MG63 (cell line): ENCODE data around the gene KRT74. TPM values are rescaled to one million over a fixed set of nuclear protein-coding genes. Genes with fewer than 3 reads are reported as not detected.

ENCODE experiments used
- DNase-seq: peaks from one replicate; pipeline ENCODE4 v3.0.0-alpha.2; 2020
- H3K27me3 ChIP-seq: fragments of 250-450 bp; sonication (Bioruptor Pico); 2 replicates; pipeline ENCODE4 v1.5.1; 2020; ENCODE audit warnings: mild to moderate bottlenecking, moderate library complexity
- H3K36me3 ChIP-seq: fragments of 250-450 bp; sonication (Bioruptor Pico); 2 replicates; pipeline ENCODE4 v1.5.1; 2020; ENCODE audit warnings: mild to moderate bottlenecking, moderate library complexity
- H3K4me3 ChIP-seq: fragments of 250-450 bp; sonication (Bioruptor Pico); 2 replicates; pipeline ENCODE4 v1.5.1; 2020; ENCODE audit warnings: mild to moderate bottlenecking, moderate library complexity
- H3K9me3 ChIP-seq: fragments of 250-450 bp; sonication (Bioruptor Pico); 2 replicates; pipeline ENCODE4 v1.5.1; 2020; ENCODE audit warnings: mild to moderate bottlenecking, moderate library complexity
- total RNA-seq: library from RNA; depleted of rRNA; stranded (reverse); fragments of >200 nt; shearing (Covaris generic); gene quantifications from 2 replicates; pipeline ENCODE4 v1.2.3, GENCODE V29; 2014; ENCODE audit warnings: low replicate concordance; rRNA removed

KRT74 gene
- total RNA-seq: not detected in 2 replicates

GRCh38 chr12:52573743-52574142 is at the start of gene KRT74:
Gene KRT74 (minus strand): TSS chr12:52573843. CDS start chr12:52573777, 66 bp downstream.
- DNase-seq: no peak
- Histone ChIP-seq H3K27me3 (no peaks in the 10 kb centered on the region), H3K36me3 (no peaks in the 10 kb centered on the region), H3K4me3 (no peak within 1 kb of the TSS), H3K9me3 (no peaks in the 10 kb centered on the region)

DNA sequence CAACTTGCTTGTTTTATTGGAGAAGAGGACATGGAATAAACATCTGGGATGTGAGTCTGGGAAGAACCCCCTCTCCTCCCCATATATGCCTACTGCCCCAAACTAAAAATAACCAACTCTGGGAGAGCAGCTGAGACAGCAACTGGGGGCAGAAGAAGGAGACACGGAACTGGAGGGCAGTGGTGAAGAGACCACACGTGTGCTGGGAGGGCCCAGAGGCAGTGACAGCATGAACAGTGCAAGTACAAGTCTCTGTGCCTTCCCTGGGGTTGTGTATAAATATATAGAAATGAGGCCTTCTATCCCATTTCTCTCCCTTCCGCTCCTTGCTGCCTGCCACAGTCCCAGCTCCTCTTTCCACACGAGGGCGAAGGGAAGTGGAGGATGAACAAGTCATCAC is 48.7 kb upstream of the KRT74 start:
- DNase-seq: no peak
- H3K27me3 ChIP-seq: 0 out of 2 replicates have a peak, but pooled peaks cover 3% of the 10 kb centered on the region

GRCh38 chr12:52618866-52619265 is 45.2 kb upstream of the KRT74 start:
- Histone ChIP-seq H3K27me3 (no peaks in the 10 kb centered on the region), H3K36me3 (no peaks in the 10 kb centered on the region), H3K9me3 (no peaks in the 10 kb centered on the region; the same call in 1 of the 2 replicates), H3K4me3 (no peak overlapping the region)
- no peak for DNase-seq

More for the DNA sequence above, 48.7 kb upstream of the KRT74 start:
- no peaks in the 10 kb centered on the region for H3K36me3 ChIP-seq
- no peak overlapping the region for H3K4me3 ChIP-seq
- peaks cover 3% of the 10 kb centered on the region; the same call in 1 of the 2 replicates for H3K9me3 ChIP-seq

DNA sequence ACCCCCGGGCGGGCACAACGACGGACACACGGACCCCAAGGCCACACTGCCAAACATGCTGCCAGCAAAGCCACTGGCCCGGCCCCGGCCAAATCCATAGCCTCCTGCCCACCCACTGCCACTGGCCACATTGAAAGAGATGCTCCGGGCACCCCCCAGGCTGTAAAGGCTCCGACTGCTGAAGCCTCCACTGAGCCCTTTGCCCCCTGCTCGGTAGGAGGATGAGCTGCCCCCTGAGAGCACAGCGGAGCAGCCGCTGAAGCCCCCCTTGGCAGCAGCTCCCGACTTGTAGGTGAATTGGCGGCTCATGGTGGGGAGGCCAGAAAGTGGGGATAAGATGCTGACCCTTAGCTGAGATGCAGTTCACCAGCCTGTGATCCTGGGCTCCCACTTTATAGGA is 44.6 kb upstream of the KRT74 start, which contains the start of gene KRT73:
Gene KRT73 (minus strand): TSS at position 344 of the 400 bp plus-strand sequence. CDS start 35 bp downstream, at position 309.
- H3K4me3 ChIP-seq: no peak within 1 kb of the TSS
- DNase-seq: no peak
- no peaks in the 10 kb centered on the region for H3K9me3 ChIP-seq
- H3K36me3 ChIP-seq: no peaks in the 10 kb centered on the region
- no peaks in the 10 kb centered on the region for H3K27me3 ChIP-seq

- Histone ChIP-seq H3K9me3 (no peaks in the 10 kb centered on the region), H3K4me3 (no peak overlapping the region), H3K27me3 (no peaks in the 10 kb centered on the region), H3K36me3 (no peaks in the 10 kb centered on the region)
- DNase-seq: no peak
These were observed 43.8 kb upstream of the KRT74 start for GRCh38 chr12:52617403-52617785.

- no peaks in the 10 kb centered on the region for H3K9me3 ChIP-seq
- no peaks in the 10 kb centered on the region for H3K27me3 ChIP-seq
- no peak overlapping the region for H3K4me3 ChIP-seq
- no peak for DNase-seq
- no peaks in the 10 kb centered on the region for H3K36me3 ChIP-seq
These were observed 43.2 kb upstream of the KRT74 start for GRCh38 chr12:52616680-52617402.

GRCh38 chr12:52615912-52616311 is 42.3 kb upstream of the KRT74 start:
- H3K9me3 ChIP-seq: no peaks in the 10 kb centered on the region
- H3K27me3 ChIP-seq: no peaks in the 10 kb centered on the region
- no peak overlapping the region for H3K4me3 ChIP-seq
- H3K36me3 ChIP-seq: no peaks in the 10 kb centered on the region
- DNase-seq: no peak

- Histone ChIP-seq H3K27me3 (no peaks in the 10 kb centered on the region), H3K36me3 (no peaks in the 10 kb centered on the region), H3K9me3 (no peaks in the 10 kb centered on the region), H3K4me3 (no peak overlapping the region)
- DNase-seq: no peak
These were observed 41.7 kb upstream of the KRT74 start for GRCh38 chr12:52615208-52615868.

DNA sequence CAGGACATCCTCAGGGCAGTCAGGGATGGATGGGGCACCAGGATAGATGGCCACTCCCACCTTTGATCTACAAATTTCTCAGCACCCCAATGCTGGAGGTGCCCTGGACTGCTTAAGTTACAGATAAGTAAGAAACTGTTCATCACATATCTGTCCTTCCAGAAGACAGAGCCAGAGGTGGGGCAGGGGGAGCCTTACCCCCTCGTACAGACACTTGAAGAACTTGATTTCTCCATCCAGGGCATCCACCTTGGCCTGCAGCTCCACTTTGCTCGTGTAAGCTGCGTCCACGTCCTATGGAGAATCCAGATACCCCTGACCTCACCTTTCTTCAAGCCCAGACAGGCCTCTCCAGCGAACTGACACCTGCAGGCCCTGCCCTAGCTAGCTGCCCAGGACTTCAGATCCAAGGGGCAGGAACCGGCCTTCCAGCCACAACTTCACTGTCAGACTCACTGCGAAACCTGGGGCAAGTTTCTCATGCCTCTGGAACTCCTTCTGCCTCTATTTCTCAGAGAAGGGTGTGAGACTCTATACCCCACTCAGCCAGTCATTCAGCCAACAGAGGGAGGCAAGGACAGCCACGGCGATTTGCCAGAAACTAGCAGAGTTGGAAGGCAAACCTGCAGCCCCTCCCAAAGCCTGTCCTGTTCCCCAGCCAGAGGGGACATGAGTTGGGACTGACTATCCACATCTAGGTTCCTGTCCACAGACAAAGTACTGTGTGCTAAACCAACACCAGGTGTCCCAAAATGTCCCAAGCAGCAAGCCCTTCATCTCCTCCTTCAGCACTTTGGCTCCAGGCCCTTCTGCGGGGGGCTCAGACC is 41.0 kb upstream of the KRT74 start:
- no peak overlapping the region for H3K4me3 ChIP-seq
- no peaks in the 10 kb centered on the region for H3K27me3 ChIP-seq
- no peak for DNase-seq

DNA sequence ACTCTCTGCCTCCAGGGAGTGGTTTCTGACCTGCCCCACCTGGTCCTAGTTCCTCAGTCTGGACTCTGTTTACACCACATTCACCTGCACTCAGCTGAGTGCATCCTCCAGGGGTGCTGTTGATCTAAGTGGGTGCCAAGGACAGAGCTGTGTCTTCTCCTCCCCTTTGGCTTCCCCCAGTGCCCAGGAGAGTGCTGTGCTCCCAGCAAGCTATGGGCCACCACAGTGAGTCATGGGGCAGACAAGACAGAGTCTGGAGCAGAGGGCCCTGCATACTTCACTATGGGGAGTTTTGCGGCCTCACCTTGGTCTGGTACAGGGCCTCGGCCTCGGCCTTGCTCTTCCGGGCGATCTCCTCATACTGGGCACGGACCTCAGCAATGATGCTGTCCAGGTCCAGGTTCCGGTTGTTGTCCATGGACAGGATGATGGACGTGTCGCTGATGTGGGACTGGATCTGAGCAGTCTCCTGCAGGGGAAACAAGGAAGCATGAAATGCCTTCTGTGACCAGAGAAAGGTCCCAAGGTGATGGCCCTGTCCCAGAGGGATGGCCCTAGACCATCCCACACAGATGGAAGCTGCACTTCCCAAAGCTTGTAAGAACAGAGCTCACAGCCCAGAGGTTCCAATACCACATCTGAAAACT is 39.9 kb upstream of the KRT74 start:
- H3K9me3 ChIP-seq: no peaks in the 10 kb centered on the region
- H3K4me3 ChIP-seq: no peak overlapping the region
- H3K36me3 ChIP-seq: no peaks in the 10 kb centered on the region
- DNase-seq: no peak
- no peaks in the 10 kb centered on the region for H3K27me3 ChIP-seq

More for the DNA sequence above, 41.0 kb upstream of the KRT74 start:
- no peaks in the 10 kb centered on the region for H3K36me3 ChIP-seq
- H3K9me3 ChIP-seq: no peaks in the 10 kb centered on the region

- H3K36me3 ChIP-seq: no peaks in the 10 kb centered on the region
- no peak overlapping the region for H3K4me3 ChIP-seq
- no peaks in the 10 kb centered on the region for H3K27me3 ChIP-seq
- H3K9me3 ChIP-seq: no peaks in the 10 kb centered on the region
- DNase-seq: no peak
These were observed 39.1 kb upstream of the KRT74 start for GRCh38 chr12:52612431-52613383.

DNA sequence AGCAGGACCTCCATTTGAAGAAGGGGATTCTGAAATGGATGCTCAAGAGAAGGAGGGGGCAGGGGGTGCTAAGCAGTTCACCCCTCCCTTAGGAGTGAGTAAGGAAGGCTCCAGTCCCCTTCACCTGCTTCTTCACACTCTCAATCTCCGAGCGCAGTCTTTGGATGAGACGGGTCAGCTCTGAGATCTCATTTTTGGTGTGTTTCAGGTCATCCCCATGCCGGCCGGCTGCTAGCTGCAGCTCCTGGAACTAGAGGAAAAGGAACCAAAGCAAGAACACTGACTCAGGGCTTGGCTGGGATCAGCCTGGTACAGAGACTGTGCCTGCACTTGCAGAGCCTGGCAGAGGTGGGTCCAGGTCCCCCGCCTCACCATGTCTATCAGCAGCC is 37.4 kb upstream of the KRT74 start:
- no peak overlapping the region for H3K4me3 ChIP-seq
- no peaks in the 10 kb centered on the region for H3K9me3 ChIP-seq
- DNase-seq: no peak
- H3K36me3 ChIP-seq: no peaks in the 10 kb centered on the region
- no peaks in the 10 kb centered on the region for H3K27me3 ChIP-seq

- no peak overlapping the region for H3K4me3 ChIP-seq
- no peaks in the 10 kb centered on the region for H3K27me3 ChIP-seq
- H3K9me3 ChIP-seq: no peaks in the 10 kb centered on the region
- no peak for DNase-seq
- no peaks in the 10 kb centered on the region for H3K36me3 ChIP-seq
These were observed 35.4 kb upstream of the KRT74 start for GRCh38 chr12:52608826-52609630.

GRCh38 chr12:52608161-52608560 is 34.5 kb upstream of the KRT74 start:
- Histone ChIP-seq H3K27me3 (no peaks in the 10 kb centered on the region), H3K4me3 (no peak overlapping the region), H3K9me3 (no peaks in the 10 kb centered on the region), H3K36me3 (no peaks in the 10 kb centered on the region)
- DNase-seq: no peak

DNA sequence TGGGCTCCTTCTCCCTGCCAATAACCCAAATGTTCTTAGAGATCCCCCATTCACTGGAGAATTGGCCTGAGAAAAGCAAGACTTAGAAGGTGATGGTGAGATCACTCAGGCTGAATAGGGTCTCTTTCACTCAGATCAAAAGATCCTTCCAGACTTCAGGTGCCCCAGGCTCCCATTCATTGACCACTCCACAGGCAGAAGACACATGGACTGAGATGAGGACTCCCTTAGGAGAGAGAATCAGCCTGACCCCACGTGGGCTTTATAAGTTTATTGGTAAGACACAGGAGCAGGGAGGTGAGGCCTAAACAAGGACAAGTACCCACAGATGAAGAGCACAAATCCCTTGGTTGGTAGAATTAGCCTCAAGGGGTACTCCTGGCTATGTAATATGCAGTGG is 33.7 kb upstream of the KRT74 start:
- H3K4me3 ChIP-seq: no peak overlapping the region
- no peaks in the 10 kb centered on the region for H3K9me3 ChIP-seq
- no peaks in the 10 kb centered on the region for H3K27me3 ChIP-seq
- DNase-seq: no peak
- no peaks in the 10 kb centered on the region for H3K36me3 ChIP-seq
